ENCODE results near the gene CBY1.
"Not testable (repeated sequence)": the region's sequence is repeated elsewhere in the genome, so short reads cannot be mapped to it uniquely, and the experiment has no call there.

CBY1 gene

GRCh38 chr22:38644245-38644644, 12.2 kb upstream of the CBY1 start:
- DNase-seq, result not testable (repeated sequence)

DNA sequence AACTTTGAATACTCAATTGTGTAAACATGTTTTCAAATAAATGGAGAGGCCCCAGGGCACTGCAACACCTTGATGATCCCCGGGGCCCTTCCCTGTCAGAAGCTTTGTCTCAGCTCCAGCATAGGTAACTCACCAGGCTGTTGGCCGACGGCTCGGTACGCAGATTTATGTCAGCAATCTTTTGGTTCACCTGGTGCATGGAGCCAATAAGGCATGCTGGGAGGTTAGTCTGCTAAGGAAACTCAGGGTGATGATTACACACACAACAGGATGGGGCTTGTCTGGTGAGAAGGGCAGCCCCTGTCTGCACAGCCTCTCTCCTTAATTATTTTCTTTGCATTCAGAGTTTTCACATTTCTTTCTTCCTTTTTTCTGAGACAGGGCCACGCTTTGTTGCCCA, 11.0 kb upstream of the CBY1 start:
- DNase-seq, result no peak

GRCh38 chr22:38649841-38650522, 6.5 kb upstream of the CBY1 start:
- no peak for DNase-seq

DNA sequence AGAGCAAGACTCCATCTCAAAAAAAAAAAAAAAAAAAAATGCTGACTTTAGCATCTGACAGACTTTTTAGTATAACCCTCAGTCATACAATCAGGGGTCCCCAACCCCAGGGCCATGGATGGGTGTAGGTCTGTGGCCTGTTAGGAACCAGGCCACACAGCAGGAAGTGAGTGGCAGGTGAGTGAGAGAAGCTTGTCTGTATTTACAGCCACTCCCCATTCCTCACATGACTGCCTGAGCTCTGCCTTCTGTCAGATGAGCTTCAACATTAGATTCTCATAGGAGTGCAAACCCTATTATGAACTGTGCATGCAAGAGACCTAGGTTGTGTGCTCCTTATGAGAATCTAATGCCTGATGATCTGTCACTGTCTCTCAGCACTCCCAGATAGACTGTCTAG, 3.6 kb upstream of the CBY1 start:
- DNase-seq, result no peak

GRCh38 chr22:38653741-38654140, 2.7 kb upstream of the CBY1 start:
- no peak for DNase-seq

DNA sequence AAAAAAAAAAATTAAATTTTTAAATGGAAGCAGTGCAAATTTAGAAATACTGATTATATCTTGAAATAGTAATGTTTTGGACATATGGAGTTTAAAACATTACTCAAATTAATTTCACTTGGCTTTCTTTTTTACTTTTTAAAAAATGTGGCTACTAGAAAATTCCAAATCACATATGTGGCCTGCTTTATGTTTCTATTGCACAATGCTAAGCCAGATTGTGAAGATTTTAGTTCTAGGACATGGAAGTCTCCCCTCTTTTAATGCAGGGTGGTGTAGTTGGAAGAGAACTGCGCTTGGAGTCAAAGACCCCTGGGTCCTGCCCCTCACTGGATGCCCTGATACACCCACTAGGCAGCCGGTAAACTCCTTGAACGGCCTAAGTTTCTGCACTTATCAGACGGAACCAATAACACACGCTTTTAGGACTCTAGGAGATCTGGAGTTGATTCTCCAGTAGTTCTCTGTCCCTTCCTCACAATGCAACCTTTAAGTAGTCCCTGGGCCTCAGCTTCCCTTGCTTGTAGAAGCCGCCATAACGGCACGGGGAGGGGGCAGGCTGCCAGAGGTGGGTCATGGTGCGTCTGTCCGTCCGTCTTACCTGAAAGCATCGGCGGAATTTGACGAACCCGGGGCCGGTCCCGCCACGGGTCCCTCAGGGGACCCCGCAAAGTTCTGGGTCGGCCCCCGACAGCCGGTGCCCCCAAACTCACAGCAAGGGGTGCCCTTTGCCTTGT, 751 bp upstream of the CBY1 start:
- no peak for DNase-seq

DNA sequence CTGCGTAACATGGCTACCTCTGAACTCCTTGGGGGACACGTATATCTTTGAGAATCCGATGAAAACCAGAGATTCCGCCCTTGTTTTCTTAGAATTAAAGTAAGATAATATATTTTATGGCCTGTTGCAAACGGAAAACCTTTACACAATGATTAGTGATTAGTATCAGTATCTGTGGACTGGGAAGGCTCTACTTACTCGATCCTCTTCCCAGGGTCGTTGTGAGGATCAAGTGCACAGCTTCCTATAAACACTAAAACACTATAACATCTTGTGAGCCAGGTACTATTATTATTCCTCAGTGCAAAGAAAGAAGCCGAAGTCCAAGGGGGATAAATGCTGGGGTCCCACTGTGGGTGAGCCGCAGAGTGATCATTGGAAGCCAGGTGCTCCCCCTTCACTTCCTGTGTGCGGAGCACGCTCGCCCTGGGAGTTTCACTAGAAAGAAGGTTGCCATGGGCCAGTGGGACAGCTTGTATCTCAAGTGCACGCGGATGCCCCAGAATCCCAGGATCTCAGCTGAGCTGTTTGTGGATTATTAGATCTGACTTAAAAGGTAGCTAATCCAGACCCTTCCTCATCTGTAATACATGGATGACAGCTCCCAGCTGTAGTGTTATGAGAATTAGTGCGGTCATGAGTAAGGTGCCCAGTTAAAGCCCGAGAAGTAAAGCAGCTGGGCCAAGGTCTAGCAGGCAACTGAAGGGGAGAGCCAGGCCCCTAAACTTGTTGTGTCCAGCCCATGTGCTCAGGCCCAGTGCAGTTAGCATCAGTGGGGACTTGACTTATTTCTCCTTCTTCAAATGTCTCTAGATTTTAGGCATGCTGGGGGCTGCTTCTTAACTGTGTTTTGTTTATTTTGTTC, 839 bp downstream of the CBY1 start:
- no peak for DNase-seq

DNA sequence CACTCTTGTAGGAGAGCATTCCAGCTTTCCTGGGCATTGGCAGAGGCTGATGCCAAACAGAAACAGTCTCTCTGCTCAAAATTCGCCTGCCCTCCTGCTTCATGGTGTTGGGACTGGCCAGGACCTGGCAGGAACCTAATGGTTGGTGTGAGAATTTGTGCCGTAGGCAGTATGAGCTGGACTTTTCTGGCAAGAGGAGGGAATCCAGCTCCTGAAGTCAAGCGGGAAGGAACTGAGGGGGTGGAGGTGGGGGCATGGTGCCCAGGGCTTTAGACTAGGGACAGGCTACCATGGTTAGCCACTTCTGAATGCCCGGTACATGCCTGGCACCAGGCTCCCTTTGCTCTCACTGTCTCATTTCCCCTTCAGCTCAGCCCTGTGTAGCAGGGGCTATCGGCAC, 18.4 kb downstream of the CBY1 start:
- no peak for DNase-seq

DNA sequence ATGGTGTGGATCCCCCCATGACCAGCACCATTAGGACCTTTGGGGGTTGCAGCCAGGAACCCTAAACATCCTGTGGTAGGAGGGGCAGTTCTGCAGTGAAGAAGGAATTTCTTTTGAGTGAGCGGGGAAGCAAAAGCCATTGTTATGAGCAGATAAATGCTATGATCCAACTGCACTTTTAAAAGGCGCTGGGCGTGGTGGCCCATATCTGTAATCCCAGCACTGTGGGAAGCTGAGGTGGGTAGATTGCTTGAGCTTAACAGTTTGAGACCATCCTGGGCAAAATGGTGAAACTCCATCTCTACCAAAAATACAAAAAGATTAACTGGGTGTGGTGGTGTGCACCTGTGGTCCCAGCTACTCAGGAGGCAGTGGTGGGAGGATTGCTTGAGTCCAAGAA, 19.4 kb downstream of the CBY1 start:
- no peak for DNase-seq

DNA sequence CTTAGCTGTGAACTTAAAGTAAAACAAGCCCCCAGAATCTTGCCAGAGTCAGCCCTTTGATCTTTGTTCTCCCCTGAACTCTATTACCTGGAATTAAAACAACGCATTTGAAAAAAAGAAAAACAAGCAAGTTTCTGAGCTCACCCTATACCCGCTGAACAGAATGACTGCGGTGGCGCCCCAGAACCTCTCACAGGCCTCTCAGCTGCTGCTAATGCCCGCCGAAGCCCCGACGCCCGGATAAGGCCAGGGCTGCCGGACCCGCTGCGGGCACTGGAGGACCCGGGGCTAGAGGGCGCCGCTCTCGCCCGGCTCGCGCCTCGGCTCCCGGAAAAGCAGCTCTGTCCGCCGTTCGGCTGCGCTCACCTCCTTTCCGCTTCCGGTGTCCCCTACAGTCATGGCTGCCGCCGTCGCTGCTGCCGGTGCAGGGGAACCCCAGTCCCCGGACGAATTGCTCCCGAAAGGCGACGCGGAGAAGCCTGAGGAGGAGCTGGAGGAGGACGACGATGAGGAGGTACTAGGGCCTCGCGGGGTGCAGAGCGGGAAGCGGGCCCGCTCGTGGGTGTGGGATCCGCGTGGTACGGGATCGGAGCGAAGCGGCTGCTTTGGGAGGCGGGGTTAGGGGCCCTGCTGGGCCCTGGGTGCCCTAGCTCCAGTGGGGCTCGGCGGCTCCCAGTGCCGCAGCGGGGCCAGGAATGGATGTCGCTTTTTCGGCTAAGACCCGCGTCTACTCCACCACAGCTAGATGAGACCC, 25.3 kb downstream of the CBY1 start, which contains the start of gene TOMM22:
TOMM22 (plus strand) TSS at position 376 of the 754 bp plus-strand sequence; CDS start at position 398, 22 bp downstream.
- peak; percentile 85 for DNase-seq

- DNase-seq, result no peak
Observed at GRCh38 chr22:38684895-38685294, 28.5 kb downstream of the CBY1 start.

DNA sequence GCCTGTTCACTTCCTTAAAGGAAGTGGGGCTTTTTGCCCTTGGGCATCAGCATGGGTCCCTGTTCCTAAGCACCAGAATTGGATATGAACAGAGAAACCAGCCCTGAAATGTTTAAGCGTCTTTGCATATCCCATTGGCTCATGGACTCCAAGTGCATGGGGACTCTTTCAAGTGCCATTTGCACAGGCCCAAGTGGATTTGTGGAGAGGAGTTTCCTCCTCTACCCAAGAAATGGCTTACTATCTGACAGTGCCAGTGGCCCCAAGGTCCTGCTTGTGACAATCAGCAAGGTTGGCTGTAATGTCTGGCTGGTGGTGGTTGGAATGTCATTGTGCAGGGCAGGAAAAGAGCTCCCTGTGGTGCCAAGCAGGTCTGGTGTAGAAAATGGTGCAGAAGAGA, 29.3 kb downstream of the CBY1 start:
- no peak for DNase-seq

GRCh38 chr22:38689651-38690050, 33.2 kb downstream of the CBY1 start:
- no peak for DNase-seq

GRCh38 chr22:38694049-38694448, 37.6 kb downstream of the CBY1 start:
- no peak for DNase-seq

GRCh38 chr22:38694940-38695339, 38.5 kb downstream of the CBY1 start:
- DNase-seq, result no peak

GRCh38 chr22:38696606-38697424, 40.4 kb downstream of the CBY1 start:
- DNase-seq, result no peak

DNA sequence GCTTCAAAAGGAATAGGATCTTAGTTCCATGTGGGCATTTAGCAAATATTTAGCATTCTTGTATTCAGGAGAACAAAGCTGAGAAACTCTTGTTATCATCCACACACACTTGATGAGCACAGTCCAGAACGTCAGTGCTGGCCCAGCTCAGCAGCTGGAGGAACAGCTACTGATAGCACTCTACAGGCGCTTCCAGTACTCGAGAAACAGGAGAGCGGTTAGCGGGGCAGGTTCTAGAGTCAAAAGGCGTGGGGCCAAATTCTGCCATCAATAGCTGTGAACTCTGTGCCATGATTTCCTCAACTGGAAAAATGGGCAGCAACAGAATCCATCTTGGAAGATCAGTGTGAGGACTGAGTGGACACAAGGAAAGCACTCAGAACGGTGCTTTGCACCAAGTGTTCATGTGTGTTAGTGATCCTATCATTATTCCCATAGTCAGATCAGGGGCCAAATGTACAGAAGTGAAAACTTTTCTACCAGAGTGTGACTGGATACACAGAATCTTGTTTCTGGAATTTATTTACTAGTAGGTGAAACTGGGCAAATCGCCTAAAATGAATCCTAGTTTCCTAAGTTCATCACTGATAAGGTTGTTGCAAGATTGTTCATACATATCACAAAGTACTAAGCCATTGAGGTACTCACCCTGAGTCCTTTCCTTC, 41.1 kb downstream of the CBY1 start:
- DNase-seq, result no peak

- DNase-seq, result no peak
Observed at GRCh38 chr22:38698407-38699094, 42.1 kb downstream of the CBY1 start.

DNA sequence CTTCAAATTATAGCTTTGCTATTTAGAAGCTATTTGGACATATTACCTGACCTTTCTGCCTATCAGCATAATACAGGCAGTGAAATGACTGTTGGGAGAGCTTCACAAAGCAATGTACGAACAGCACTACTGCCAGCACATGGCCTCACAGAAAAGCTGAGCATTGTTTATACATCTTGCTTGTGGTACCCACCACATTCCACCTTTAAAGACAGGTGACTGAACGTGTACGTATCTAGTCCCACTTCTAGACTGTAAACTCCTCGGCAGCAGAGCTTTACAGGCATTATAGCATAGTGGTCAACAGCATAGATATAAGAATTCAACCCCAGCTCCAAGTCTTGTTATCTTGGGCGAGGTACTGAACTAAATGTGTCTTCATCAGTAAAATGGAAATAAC, 42.7 kb downstream of the CBY1 start:
- DNase-seq, result no peak

DNA sequence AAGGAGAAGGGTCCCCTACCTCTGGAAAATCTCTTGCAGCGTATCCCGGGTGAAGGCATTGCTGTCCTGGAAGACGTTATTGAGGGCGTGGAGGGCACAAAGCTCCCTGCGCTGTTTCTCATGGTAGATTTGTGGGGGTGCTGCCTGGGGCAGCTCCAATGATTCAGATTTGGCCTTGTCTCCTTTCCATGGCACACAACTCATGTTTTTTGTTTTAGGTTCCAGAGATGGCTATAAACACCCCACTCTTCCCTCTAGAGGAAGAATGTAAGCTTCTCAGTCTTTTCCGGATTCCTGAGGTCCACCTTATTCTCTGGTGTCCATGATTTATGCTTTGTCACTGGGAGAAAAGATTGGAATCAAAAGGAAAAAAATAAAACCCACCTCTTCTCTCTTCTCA, 43.3 kb downstream of the CBY1 start:
- peak; percentile 38 for DNase-seq
